Endothelial cell of umbilical vein (primary cell): ENCODE measurements around the gene RABL6. TPM values are rescaled to one million over a fixed set of nuclear protein-coding genes. Genes with fewer than 3 reads are reported as not detected.

ENCODE experiments used
- BruUV-seq: library from RNA; stranded (reverse); fragments of 400-500 nt; replicated peaks from 2 replicates; lab custom pipeline; 2021; lab: Mats Ljungman, UMichigan
- CTCF ChIA-PET: fragments of 300-600, 350-600 bp; sonication (Branson Sonifier 250); formaldehyde crosslinking; loops from one replicate; lab custom pipeline; 2021; ENCODE audit warnings: antibody characterized with exemption, inconsistent platforms; lab: Charles Lee
- POLR2A ChIA-PET: fragments of 300-600, 350-600 bp; sonication (Branson Sonifier 250); formaldehyde crosslinking; loops from one replicate; lab custom pipeline; 2021; ENCODE audit warnings: antibody characterized with exemption, inconsistent platforms; lab: Charles Lee
- DNase-seq: peaks from one replicate; pipeline ENCODE4 v3.0.0-alpha.2; 2011; ENCODE audit warnings: low read depth, low spot score
- FAIRE-seq: peaks from 2 replicates; lab custom pipeline; 2011; peaks lifted over from hg19 to GRCh38; lab: Jason Lieb, UNC
- H2AFZ ChIP-seq: 2 replicates; pipeline ENCODE4 v1.6.0; 2012; ENCODE audit warnings: low read depth, low read length, control low read depth, inconsistent platforms
- H3K27ac ChIP-seq: 2 replicates; pipeline ENCODE4 v1.5.1; 2011; ENCODE audit warnings: low read depth, mild to moderate bottlenecking, control low read depth, low read length, moderate library complexity; ENCODE audit not compliant: insufficient read depth
- H3K27me3 ChIP-seq, 2 experiments: 2 replicates each; pipeline versions ENCODE4 v1.6.0 to v1.6.1; 2011; ENCODE audit warnings: low read length in 2 of 2, mixed read lengths in 1 of 2; ENCODE audit not compliant: control insufficient read depth in 2 of 2, insufficient read depth in 2 of 2
- H3K36me3 ChIP-seq, 2 experiments: 2 replicates in 1 of 2; 3 replicates in 1 of 2; pipeline ENCODE4 v1.5.1; 2011; ENCODE audit warnings: low read length in 2 of 2, mild to moderate bottlenecking in 1 of 2, moderate library complexity in 1 of 2; ENCODE audit not compliant: control insufficient read depth in 2 of 2, insufficient read depth in 2 of 2; ENCODE audit errors: extremely low read depth in 1 of 2
- H3K4me1 ChIP-seq: 3 replicates; pipeline ENCODE4 v1.5.1; 2011; ENCODE audit warnings: mild to moderate bottlenecking, low read length; ENCODE audit not compliant: control insufficient read depth, insufficient read depth; ENCODE audit errors: extremely low read depth
- H3K4me2 ChIP-seq: 2 replicates; pipeline ENCODE4 v1.6.1; 2011; ENCODE audit warnings: low read length, control low read depth, mixed read lengths; ENCODE audit not compliant: insufficient read depth
- H3K4me3 ChIP-seq, 3 experiments: fragments of 200-600 bp in 1 of 3; sonication (generic), shearing (Covaris generic) in 1 of 3; replicated peaks in 1 of 3; 2 replicates each; pipeline ENCODE4 v1.5.1; 2011 to 2016; ENCODE audit warnings: control low read depth in 3 of 3, low read length in 3 of 3, mild to moderate bottlenecking in 2 of 3, inconsistent platforms in 1 of 3, low read depth in 1 of 3, moderate library complexity in 1 of 3; ENCODE audit not compliant: insufficient read depth in 1 of 3
- H3K79me2 ChIP-seq: 2 replicates; pipeline ENCODE4 v1.6.0; 2012; ENCODE audit warnings: low read length, inconsistent platforms; ENCODE audit not compliant: control insufficient read depth, insufficient read depth
- H3K9ac ChIP-seq: replicated peaks from 2 replicates; pipeline ENCODE3; 2011; ENCODE audit warnings: low read length, control low read depth; ENCODE audit not compliant: insufficient read depth; ENCODE audit errors: extremely low read depth
- H3K9me1 ChIP-seq: replicated peaks from 3 replicates; pipeline ENCODE4 v1.6.0; 2011; ENCODE audit warnings: mild to moderate bottlenecking, low read length; ENCODE audit not compliant: control insufficient read depth, insufficient read depth; ENCODE audit errors: extremely low read depth
- H3K9me3 ChIP-seq: replicated peaks from 2 replicates; pipeline ENCODE4 v1.5.1; 2012; ENCODE audit warnings: low read length, inconsistent platforms; ENCODE audit not compliant: control insufficient read depth, insufficient read depth
- H4K20me1 ChIP-seq: replicated peaks from 2 replicates; pipeline ENCODE3; 2011; ENCODE audit warnings: mild to moderate bottlenecking, low read length; ENCODE audit not compliant: control insufficient read depth, insufficient read depth; ENCODE audit errors: extremely low read depth
- CTCF ChIP-seq, 2 donors: IDR thresholded peaks; 1 replicate in 1 of 2; 2 replicates in 1 of 2; pipeline ENCODE4 v1.5.1; 2011; ENCODE audit warnings: low read length in 2 of 2, mild to moderate bottlenecking in 2 of 2, moderate library complexity in 2 of 2, control low read depth in 1 of 2, inconsistent platforms in 1 of 2, low read depth in 1 of 2; ENCODE audit not compliant: insufficient read depth in 1 of 2; ENCODE audit errors: extremely low read depth in 1 of 2
- EZH2 ChIP-seq: IDR thresholded peaks from 2 replicates; pipeline ENCODE4 v1.6.1; 2012; ENCODE audit warnings: borderline replicate concordance, low read depth, mild to moderate bottlenecking, moderate library complexity, low read length, inconsistent platforms; ENCODE audit not compliant: severe bottlenecking
- FOS ChIP-seq: IDR thresholded peaks from 2 replicates; pipeline ENCODE4 v1.6.1; 2011; ENCODE audit warnings: mild to moderate bottlenecking, low read length, moderate library complexity, borderline replicate concordance; ENCODE audit not compliant: insufficient read depth
- GATA2 ChIP-seq: IDR thresholded peaks from 2 replicates; pipeline ENCODE4 v1.7.0; 2011; ENCODE audit warnings: low read depth, mild to moderate bottlenecking, moderate library complexity, mixed read lengths, low read length; ENCODE audit not compliant: insufficient read length, insufficient read depth
- JUN ChIP-seq: IDR thresholded peaks from 2 replicates; pipeline ENCODE4 v1.6.1; 2011; ENCODE audit warnings: borderline replicate concordance, low read depth; ENCODE audit not compliant: insufficient read length, insufficient read depth
- MAX ChIP-seq: IDR thresholded peaks from 2 replicates; pipeline ENCODE4 v1.6.1; 2011; ENCODE audit not compliant: insufficient read depth, insufficient read length
- MYC ChIP-seq: IDR thresholded peaks from one replicate; pipeline ENCODE4 v1.6.1; 2011; ENCODE audit warnings: mild to moderate bottlenecking, low read depth, low read length
- POLR2A ChIP-seq: IDR thresholded peaks from 2 replicates; pipeline ENCODE4 v1.6.1; 2012; ENCODE audit warnings: low read depth, mild to moderate bottlenecking, control low read depth, low read length
- POLR2AphosphoS5 ChIP-seq: IDR thresholded peaks from 2 replicates; pipeline ENCODE4 v1.6.1; 2012; ENCODE audit warnings: low read depth, mild to moderate bottlenecking, control low read depth, low read length, moderate library complexity; ENCODE audit not compliant: insufficient read depth
- dilution Hi-C: fragments of 300-500 bp; cut with MboI; formaldehyde crosslinking; loops from one replicate; pipeline ENCODE4 v1.15.0; 2019; ENCODE audit warnings: low sequenced_read_pairs; ENCODE audit not compliant: extremely low pct_ligation_motif_present
- intact Hi-C: fragments of 100-400 bp; cut with micrococcal nuclease; formaldehyde crosslinking; loops from one replicate; pipeline ENCODE4 v1.10.0; 2022
- polyA plus RNA-seq, 4 experiments: library from polyadenylated mRNA; depleted of rRNA in 3 of 4; stranded (reverse) in 3 of 4; unstranded in 1 of 4; fragments of >200 nt; gene quantifications; 2 replicates each; pipeline versions ENCODE4 v1.2.1 to v1.2.3, GENCODE V29; 2011 to 2012; ENCODE audit warnings: missing spikeins in 1 of 4
- total RNA-seq: library from RNA; stranded (reverse); gene quantifications from 2 replicates; pipeline ENCODE4 v1.2.3, GENCODE V29; 2021

RABL6 gene
- total and polyA plus RNA-seq, 2 donors (not counting 3 experiments of a cell fraction or from before 2014, with no cell fraction given) = 60.8 to 112 TPM

- Histone ChIP-seq H3K27me3 (no peaks in the 10 kb centered on the region), H3K9me1 (no peaks in the 10 kb centered on the region), H2AFZ (no peak overlapping the region), H4K20me1 (no peaks in the 10 kb centered on the region), H3K9ac (no peak overlapping the region), H3K4me1 (peaks cover 6% of the 10 kb centered on the region), H3K4me3 (no peak overlapping the region), H3K36me3 (peaks cover 8% of the 10 kb centered on the region in 2 experiments), H3K4me2 (no peak overlapping the region), H3K27ac (no peak overlapping the region), H3K9me3 (no peaks in the 10 kb centered on the region), H3K79me2 (peaks cover 24% of the 10 kb centered on the region)
- no peak for TF ChIP-seq POLR2AphosphoS5
- no peak for TF ChIP-seq POLR2A
- TF ChIP-seq CTCF (IDR thresholded peaks at IDR 0.05; ENCODE audit: extremely low read depth in 1 of 2, insufficient read depth in 1 of 2, low read depth in 1 of 2, low read length in 2 of 2) = no peak
- TF ChIP-seq EZH2 = no peak
- TF ChIP-seq JUN = no peak
- TF ChIP-seq MYC = no peak
- TF ChIP-seq GATA2 = no peak
- no peak for TF ChIP-seq MAX
- TF ChIP-seq FOS = no peak
- DNase-seq (no peak), FAIRE-seq (no peak)
- intact Hi-C loops (loop anchor here (5.0 kb wide), 1 partner anchor 69 kb away; no protein-coding TSS in a partner anchor), dilution Hi-C loops (no loop called here)
- ChIA-PET CTCF (no interaction called here), POLR2A (no interaction called here)
- BruUV-seq = no TSS peak
Measured at GRCh38 chr9:136867917-136868316, 60.2 kb downstream of the RABL6 start.
